Tibial artery (tissue), 4 donors: ENCODE measurements around the gene ZNF775.

Experiments
- DNase-seq, 2 donors: peaks; one replicate each; pipeline ENCODE4 v3.0.0-alpha.2; 2019
- H3K27ac ChIP-seq, 2 donors: fragments of 200-600 bp; sonication (generic) in 1 of 2; 1 replicate in 1 of 2; 2 replicates in 1 of 2; pipeline ENCODE4 v1.5.1; 2018 to 2019; ENCODE audit warnings: mild to moderate bottlenecking in 1 of 2
- H3K27me3 ChIP-seq, 2 donors: fragments of 200-600 bp; sonication (generic) in 1 of 2; one replicate each; pipeline versions ENCODE4 v1.5.1 to v1.6.0; 2016 to 2019
- H3K36me3 ChIP-seq, 3 donors: fragments of 200-600 bp; sonication (generic) in 2 of 3; one replicate each; pipeline ENCODE4 v1.5.1; 2016 to 2019; ENCODE audit warnings: mild to moderate bottlenecking in 2 of 3
- H3K4me1 ChIP-seq, 4 donors: fragments of 200-600 bp; sonication (generic) in 2 of 4; 1 replicate in 3 of 4; 2 replicates in 1 of 4; pipeline ENCODE4 v1.5.1; 2016 to 2019
- H3K4me3 ChIP-seq, 2 donors: fragments of 200-600 bp; sonication (generic) in 1 of 2; 1 replicate in 1 of 2; 2 replicates in 1 of 2; pipeline ENCODE4 v1.5.1; 2018 to 2019; ENCODE audit warnings: mild to moderate bottlenecking in 2 of 2
- H3K9me3 ChIP-seq, 3 donors: fragments of 200-600 bp; sonication (generic) in 1 of 3; one replicate each; pipeline ENCODE4 v1.5.1; 2016 to 2019
- intact Hi-C: fragments of 100-400 bp; cut with DNase I; formaldehyde crosslinking; loops from one replicate; pipeline ENCODE4 v1.15.0; 2023; ENCODE audit warnings: low total_unique reads
- TF ChIP-seq, protein P1 (sequence below), 2 experiments: fragments of 200-600 bp in 1 of 2; fragments of 450-650 bp in 1 of 2; IDR thresholded peaks; one replicate each; pipeline ENCODE4 v1.5.1; 2017 to 2019; ENCODE audit warnings: antibody characterized with exemption in 2 of 2, mild to moderate bottlenecking in 1 of 2, moderate library complexity in 1 of 2

The ZNF775 gene

DNA sequence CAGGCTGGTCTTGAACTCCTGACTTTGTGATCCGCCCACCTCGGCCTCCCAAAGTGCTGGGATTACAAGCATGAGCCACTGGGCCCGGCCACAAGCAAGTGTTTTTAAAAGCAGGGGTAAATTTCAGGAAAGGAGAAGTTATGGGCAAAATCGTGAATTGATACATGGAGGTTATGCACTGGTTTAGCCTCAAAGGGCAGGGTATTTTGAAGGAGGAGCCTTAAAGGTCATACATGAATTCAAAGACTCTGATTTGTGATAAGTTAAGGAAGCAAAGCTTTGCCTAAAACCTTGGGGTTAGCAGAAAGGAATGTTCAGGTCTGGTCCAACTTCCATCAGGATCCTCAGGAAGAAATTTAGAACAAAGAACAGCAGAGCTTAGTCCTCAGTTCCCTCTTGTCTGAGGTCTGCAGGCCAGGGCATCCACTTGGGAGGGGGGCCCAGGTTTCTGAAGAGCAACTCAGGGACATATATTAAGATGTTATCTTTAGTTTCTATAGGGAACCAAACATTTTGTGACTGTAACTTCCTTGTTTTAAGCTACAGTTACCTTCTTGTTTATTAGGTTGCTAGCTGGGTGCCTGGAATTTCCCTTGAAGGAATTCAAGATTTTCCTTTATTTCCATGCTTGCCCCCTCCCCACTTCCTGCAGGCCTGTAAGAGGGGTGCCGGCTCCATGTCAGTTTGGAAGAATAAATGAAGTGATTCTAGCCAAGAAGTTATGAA is 13.3 kb upstream of the ZNF775 start:
- no peaks in the 10 kb centered on the region for H3K27me3 ChIP-seq
- H3K27ac ChIP-seq = no peak overlapping the region
- intact Hi-C loops = no loop called here
- H3K9me3 ChIP-seq = no peaks in the 10 kb centered on the region
- TF ChIP-seq, protein P1, sequence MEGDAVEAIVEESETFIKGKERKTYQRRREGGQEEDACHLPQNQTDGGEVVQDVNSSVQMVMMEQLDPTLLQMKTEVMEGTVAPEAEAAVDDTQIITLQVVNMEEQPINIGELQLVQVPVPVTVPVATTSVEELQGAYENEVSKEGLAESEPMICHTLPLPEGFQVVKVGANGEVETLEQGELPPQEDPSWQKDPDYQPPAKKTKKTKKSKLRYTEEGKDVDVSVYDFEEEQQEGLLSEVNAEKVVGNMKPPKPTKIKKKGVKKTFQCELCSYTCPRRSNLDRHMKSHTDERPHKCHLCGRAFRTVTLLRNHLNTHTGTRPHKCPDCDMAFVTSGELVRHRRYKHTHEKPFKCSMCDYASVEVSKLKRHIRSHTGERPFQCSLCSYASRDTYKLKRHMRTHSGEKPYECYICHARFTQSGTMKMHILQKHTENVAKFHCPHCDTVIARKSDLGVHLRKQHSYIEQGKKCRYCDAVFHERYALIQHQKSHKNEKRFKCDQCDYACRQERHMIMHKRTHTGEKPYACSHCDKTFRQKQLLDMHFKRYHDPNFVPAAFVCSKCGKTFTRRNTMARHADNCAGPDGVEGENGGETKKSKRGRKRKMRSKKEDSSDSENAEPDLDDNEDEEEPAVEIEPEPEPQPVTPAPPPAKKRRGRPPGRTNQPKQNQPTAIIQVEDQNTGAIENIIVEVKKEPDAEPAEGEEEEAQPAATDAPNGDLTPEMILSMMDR (IDR thresholded peaks at IDR 0.05) = no peak
- peaks cover 0 to 23% (median 16%) of the 10 kb centered on the region in 4 donors for H3K4me1 ChIP-seq
- no peak overlapping the region for H3K4me3 ChIP-seq
- DNase-seq = no peak
- H3K36me3 ChIP-seq = peaks cover 0 to 7% (median 0%) of the 10 kb centered on the region in 3 donors

DNA sequence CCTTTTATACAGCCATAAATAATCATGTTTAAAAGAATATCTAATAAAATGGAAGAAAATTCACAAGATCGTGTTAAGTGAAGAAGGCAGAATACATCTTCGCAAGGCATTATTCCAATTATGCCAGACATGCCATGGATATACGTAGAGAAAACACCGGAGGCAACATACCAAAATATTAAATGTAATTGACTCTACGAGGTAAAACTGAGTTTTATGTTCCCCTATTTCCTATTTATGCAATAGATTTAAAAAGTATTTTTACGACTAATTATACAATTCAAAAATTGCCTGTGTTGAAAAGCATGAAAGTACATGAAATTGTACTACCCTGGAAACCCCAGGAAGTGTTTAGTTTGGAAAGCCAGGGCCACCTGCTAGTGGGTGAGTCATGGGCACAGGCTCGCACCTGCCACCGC is 11.4 kb upstream of the ZNF775 start:
- H3K36me3 ChIP-seq = peaks cover 9 to 25% (median 15%) of the 10 kb centered on the region in 3 donors
- H3K4me1 ChIP-seq = peaks cover 0 to 34% (median 19%) of the 10 kb centered on the region in 4 donors
- H3K4me3 ChIP-seq = peak overlapping the region; percentile 66 to 74
- no peaks in the 10 kb centered on the region for H3K9me3 ChIP-seq
- peak overlapping the region; percentile 89 to 95 for H3K27ac ChIP-seq
- intact Hi-C loops = loop anchor here (2.0 kb wide), 1 partner anchor 37 kb away; a partner anchor contains a TSS
- no peak for DNase-seq
- TF ChIP-seq, protein P1 (IDR thresholded peaks at IDR 0.05) = no peak
- no peaks in the 10 kb centered on the region for H3K27me3 ChIP-seq

GRCh38 chr7:150368096-150368883 is 10.8 kb upstream of the ZNF775 start, which contains the start of gene REPIN1:
Gene REPIN1, plus strand, starts transcription at chr7:150368822. Its CDS starts 890 bp downstream, at chr7:150369712.
- H3K9me3 ChIP-seq = no peaks in the 10 kb centered on the region
- peaks cover 0 to 40% (median 22%) of the 10 kb centered on the region in 4 donors for H3K4me1 ChIP-seq
- no peaks in the 10 kb centered on the region for H3K27me3 ChIP-seq
- H3K27ac ChIP-seq = peak within 1 kb of the TSS; percentile 89 to 95
- intact Hi-C loops = loop anchor here (2.0 kb wide), 1 partner anchor 37 kb away; a partner anchor contains a TSS
- peaks cover 15 to 31% (median 21%) of the 10 kb centered on the region in 3 donors for H3K36me3 ChIP-seq
- TF ChIP-seq, protein P1 (IDR thresholded peaks at IDR 0.05) = no peak
- peak within 1 kb of the TSS; percentile 66 to 74 for H3K4me3 ChIP-seq
- peak; percentile 91 to 96 for DNase-seq

GRCh38 chr7:150368884-150369747 is 10.0 kb upstream of the ZNF775 start:
- peaks cover 0 to 44% (median 23%) of the 10 kb centered on the region in 4 donors for H3K4me1 ChIP-seq

More at GRCh38 chr7:150368884-150369747, 10.0 kb upstream of the ZNF775 start:
- peak; percentile 59 to 88 for DNase-seq
- Histone ChIP-seq H3K9me3 (no peaks in the 10 kb centered on the region), H3K4me3 (peak overlapping the region; percentile 66 to 74), H3K27ac (peak overlapping the region; percentile 89 to 95), H3K36me3 (peaks cover 22 to 40% (median 29%) of the 10 kb centered on the region in 3 donors), H3K27me3 (no peaks in the 10 kb centered on the region)
- intact Hi-C loops = loop anchor here (2.0 kb wide), 1 partner anchor 36 kb away; a partner anchor contains a TSS
- TF ChIP-seq, protein P1 (IDR thresholded peaks at IDR 0.05) = no peak
